ENCODE data around the gene DYNC2LI1. TPM values are rescaled to one million over a fixed set of nuclear protein-coding genes. Genes with fewer than 3 reads are reported as not detected.
A peak's percentile ranks its signal among the peaks of the same experiment; 100 is the strongest.

Gene DYNC2LI1
- total RNA-seq, 1 donor from 2014 or later, result 10.7 TPM

DNA sequence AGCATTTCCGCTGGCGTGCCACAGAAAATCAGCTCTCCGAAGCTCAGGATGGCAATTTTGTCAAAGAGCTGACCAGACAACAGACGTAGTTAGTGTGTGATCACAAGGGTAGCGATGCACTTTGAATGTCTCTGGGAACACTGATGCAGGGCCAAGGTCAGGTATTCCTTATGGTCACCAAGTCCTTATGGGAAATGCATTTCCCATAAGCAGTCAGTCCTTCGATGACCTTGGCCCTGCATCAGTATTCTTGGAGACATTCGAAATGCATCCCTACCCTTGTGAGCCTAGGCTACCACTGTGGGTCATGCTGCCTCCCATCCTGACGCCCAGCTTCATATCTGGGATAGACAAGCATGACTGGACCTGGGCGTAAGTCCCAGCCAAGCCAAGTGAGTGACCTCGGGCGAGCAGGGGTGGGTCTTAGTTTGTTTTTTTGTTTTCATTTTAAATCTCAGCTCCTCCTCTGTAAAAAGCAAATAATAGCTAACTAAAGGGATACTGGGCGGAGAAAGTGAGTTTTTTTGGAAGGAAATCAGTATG, 51.2 kb downstream of the DYNC2LI1 start:
- no peak for DNase-seq (ENCODE audit: low spot score)
- no peak overlapping the region for H3K27ac Mint-ChIP-seq (ENCODE audit: unreplicated experiment)

GRCh38 chr2:43825841-43826240, 52.0 kb downstream of the DYNC2LI1 start:
- H3K4me3 Mint-ChIP-seq (ENCODE audit: unreplicated experiment), result no peak overlapping the region
- no peaks in the 10 kb centered on the region for H3K27me3 Mint-ChIP-seq (ENCODE audit: unreplicated experiment)
- TF ChIP-seq, protein P1, sequence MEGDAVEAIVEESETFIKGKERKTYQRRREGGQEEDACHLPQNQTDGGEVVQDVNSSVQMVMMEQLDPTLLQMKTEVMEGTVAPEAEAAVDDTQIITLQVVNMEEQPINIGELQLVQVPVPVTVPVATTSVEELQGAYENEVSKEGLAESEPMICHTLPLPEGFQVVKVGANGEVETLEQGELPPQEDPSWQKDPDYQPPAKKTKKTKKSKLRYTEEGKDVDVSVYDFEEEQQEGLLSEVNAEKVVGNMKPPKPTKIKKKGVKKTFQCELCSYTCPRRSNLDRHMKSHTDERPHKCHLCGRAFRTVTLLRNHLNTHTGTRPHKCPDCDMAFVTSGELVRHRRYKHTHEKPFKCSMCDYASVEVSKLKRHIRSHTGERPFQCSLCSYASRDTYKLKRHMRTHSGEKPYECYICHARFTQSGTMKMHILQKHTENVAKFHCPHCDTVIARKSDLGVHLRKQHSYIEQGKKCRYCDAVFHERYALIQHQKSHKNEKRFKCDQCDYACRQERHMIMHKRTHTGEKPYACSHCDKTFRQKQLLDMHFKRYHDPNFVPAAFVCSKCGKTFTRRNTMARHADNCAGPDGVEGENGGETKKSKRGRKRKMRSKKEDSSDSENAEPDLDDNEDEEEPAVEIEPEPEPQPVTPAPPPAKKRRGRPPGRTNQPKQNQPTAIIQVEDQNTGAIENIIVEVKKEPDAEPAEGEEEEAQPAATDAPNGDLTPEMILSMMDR (IDR thresholded peaks at IDR 0.05; ENCODE audit: unreplicated experiment), result no peak
- no peaks in the 10 kb centered on the region for H3K36me3 Mint-ChIP-seq (ENCODE audit: low read depth, unreplicated experiment)
- H3K27ac Mint-ChIP-seq (ENCODE audit: unreplicated experiment), result no peak overlapping the region
- DNase-seq (ENCODE audit: low spot score), result no peak
- H3K4me1 Mint-ChIP-seq (ENCODE audit: unreplicated experiment), result no peaks in the 10 kb centered on the region
- H3K9me3 Mint-ChIP-seq (ENCODE audit: unreplicated experiment), result no peaks in the 10 kb centered on the region

More for the DNA sequence above, 51.2 kb downstream of the DYNC2LI1 start:
- H3K9me3 Mint-ChIP-seq (ENCODE audit: unreplicated experiment), result no peaks in the 10 kb centered on the region
- H3K36me3 Mint-ChIP-seq (ENCODE audit: low read depth, unreplicated experiment), result no peaks in the 10 kb centered on the region
- no peaks in the 10 kb centered on the region for H3K27me3 Mint-ChIP-seq (ENCODE audit: unreplicated experiment)
- no peak overlapping the region for H3K4me3 Mint-ChIP-seq (ENCODE audit: unreplicated experiment)
- H3K4me1 Mint-ChIP-seq (ENCODE audit: unreplicated experiment), result no peaks in the 10 kb centered on the region
- TF ChIP-seq, protein P1 (IDR thresholded peaks at IDR 0.05; ENCODE audit: unreplicated experiment), result no peak

DNA sequence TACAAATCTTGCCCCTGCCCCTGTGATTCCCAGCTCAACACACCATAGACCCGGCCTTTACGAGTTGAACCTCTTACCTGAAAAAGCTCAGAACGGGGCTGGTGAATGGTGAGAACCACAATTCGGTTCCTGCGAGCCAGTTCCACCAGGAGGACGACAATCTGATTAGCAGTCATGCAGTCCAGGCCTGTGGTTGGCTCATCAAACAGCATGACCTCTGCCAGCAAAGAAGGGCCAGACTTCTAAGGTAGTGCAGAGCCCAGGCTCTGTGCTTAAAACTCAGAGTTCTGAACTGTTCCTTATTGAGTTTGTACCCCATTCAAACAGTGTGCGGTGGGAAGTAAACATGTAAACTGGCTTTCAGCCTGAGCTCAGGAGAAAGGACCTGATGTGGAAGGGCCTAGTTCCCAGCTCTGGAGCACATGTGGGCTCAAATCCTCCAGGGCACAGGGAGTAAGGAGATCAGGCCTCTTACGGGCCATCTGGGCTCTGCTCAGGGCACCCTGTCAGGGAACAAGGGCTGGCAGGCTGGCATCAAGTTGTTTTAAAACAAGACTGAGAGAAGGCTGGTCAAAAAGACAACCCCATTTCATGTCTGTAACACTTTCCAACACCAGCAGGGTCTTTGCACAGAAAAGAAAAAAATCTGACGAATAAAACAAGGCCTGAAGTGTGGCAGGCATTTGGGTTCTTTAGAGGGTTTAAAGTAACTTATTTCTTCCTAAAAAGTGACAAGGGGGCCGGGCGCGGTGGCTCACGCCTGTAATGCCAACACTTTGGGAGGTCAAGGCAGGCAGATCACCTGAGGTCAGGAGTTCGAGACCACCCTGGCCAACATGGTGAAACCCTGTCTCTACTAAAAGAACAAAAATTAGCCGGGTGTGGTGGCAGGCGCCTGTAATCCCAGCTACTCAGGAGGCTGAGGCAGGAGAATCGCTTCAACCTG, 52.7 kb downstream of the DYNC2LI1 start:
- no peak overlapping the region for H3K4me3 Mint-ChIP-seq (ENCODE audit: unreplicated experiment)
- peaks cover 3% of the 10 kb centered on the region for H3K4me1 Mint-ChIP-seq (ENCODE audit: unreplicated experiment)
- no peaks in the 10 kb centered on the region for H3K36me3 Mint-ChIP-seq (ENCODE audit: low read depth, unreplicated experiment)
- H3K27me3 Mint-ChIP-seq (ENCODE audit: unreplicated experiment), result peaks cover 2% of the 10 kb centered on the region
- H3K27ac Mint-ChIP-seq (ENCODE audit: unreplicated experiment), result no peak overlapping the region
- DNase-seq (ENCODE audit: low spot score), result no peak
- H3K9me3 Mint-ChIP-seq (ENCODE audit: unreplicated experiment), result no peaks in the 10 kb centered on the region
- TF ChIP-seq, protein P1 (IDR thresholded peaks at IDR 0.05; ENCODE audit: unreplicated experiment), result no peak

DNA sequence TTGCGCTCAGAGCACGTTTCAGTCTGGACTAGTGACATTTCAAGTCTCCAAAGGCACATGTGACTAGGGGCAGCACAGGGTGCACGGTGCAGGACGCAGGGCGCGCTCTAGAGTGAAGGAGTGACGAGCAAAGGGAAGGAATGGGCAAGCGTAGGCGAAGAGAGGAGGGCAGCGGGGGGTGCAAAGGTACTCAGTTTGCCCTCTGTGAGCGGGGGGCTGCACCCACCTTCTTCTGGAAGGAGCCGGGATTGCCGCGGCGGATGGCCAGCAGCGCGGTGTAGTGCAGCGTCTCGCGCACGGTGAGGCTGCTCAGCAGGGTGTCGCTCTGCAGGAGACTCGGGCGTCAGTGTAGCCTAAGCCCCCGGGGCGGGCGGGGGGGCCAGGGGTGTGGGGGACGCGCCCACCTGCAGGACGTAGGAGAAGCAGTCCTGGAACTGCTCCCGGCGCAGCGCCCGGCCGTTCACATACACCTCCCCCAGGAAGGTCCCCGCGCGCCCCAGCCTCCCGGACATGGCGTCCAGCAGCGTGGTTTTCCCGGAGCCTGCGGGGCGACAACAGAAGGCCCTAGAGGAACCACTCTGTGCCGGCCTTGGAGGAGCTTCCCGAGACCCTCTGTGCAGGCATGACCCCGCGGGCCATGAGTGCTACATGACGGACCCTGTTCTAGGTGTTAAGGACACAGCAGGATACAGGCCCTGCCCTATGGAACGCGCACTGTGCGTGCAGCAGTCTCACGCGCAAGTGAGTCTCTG, 57.9 kb downstream of the DYNC2LI1 start:
- DNase-seq (ENCODE audit: low spot score), result peak; percentile 26
- Mint-ChIP-seq H3K4me3 (ENCODE audit: unreplicated experiment) (peak overlapping the region; percentile 74), H3K4me1 (ENCODE audit: unreplicated experiment) (peaks cover 3% of the 10 kb centered on the region), H3K27ac (ENCODE audit: unreplicated experiment) (no peak overlapping the region), H3K36me3 (ENCODE audit: low read depth, unreplicated experiment) (no peaks in the 10 kb centered on the region), H3K9me3 (ENCODE audit: unreplicated experiment) (no peaks in the 10 kb centered on the region), H3K27me3 (ENCODE audit: unreplicated experiment) (peaks cover 2% of the 10 kb centered on the region)
- TF ChIP-seq, protein P1 (IDR thresholded peaks at IDR 0.05; ENCODE audit: unreplicated experiment), result no peak

All from endothelial cell (in vitro differentiated cells).